GM23338 (cell line): ENCODE data around the gene CLCF1. TPM values are rescaled to one million over a fixed set of nuclear protein-coding genes. Genes with fewer than 3 reads are reported as not detected.

Source experiments
- ATAC-seq: fragments of 200-7000 bp; cut with Tn5 transposase; 3 replicates; pipeline ENCODE4 v1.9.1; 2020
- DNase-seq: peaks from one replicate; pipeline ENCODE4 v3.0.0-alpha.2; 2015; ENCODE audit warnings: low spot score
- H2AFZ ChIP-seq: fragments of 200-600 bp; sonication (generic); 2 replicates; pipeline ENCODE4 v1.8.0; 2016; ENCODE audit warnings: antibody characterized with exemption, mild to moderate bottlenecking, moderate library complexity
- H3F3A ChIP-seq: fragments of 200-600 bp; sonication (generic); replicated peaks from 2 replicates; pipeline ENCODE4 v1.8.0; 2017; ENCODE audit warnings: antibody characterized with exemption, mixed run types, low read depth
- H3K27ac ChIP-seq: fragments of 200-600 bp; sonication (generic); 2 replicates; pipeline ENCODE4 v1.6.1; 2016; ENCODE audit warnings: low read depth
- H3K27me3 ChIP-seq: fragments of 200-600 bp; sonication (generic); 2 replicates; pipeline ENCODE4 v1.8.0; 2016; ENCODE audit warnings: mild to moderate bottlenecking, mixed run types, moderate library complexity; ENCODE audit not compliant: insufficient read depth
- H3K36me3 ChIP-seq: fragments of 200-600 bp; sonication (generic); 2 replicates; pipeline ENCODE4 v1.8.0; 2016; ENCODE audit warnings: mild to moderate bottlenecking; ENCODE audit not compliant: insufficient read depth
- H3K4me1 ChIP-seq: fragments of 200-600 bp; sonication (generic); 2 replicates; pipeline ENCODE4 v1.8.0; 2016; ENCODE audit warnings: mild to moderate bottlenecking, moderate library complexity; ENCODE audit not compliant: insufficient read depth
- H3K4me2 ChIP-seq: fragments of 200-600 bp; sonication (generic); 2 replicates; pipeline ENCODE4 v1.7.1; 2017; ENCODE audit warnings: mixed run types
- H3K4me3 ChIP-seq: fragments of 200-600 bp; sonication (generic); 2 replicates; pipeline ENCODE4 v1.6.1; 2016; ENCODE audit warnings: mixed run types
- H3K79me2 ChIP-seq: fragments of 200-600 bp; sonication (generic); replicated peaks from 2 replicates; pipeline ENCODE4 v1.8.0; 2017; ENCODE audit warnings: mild to moderate bottlenecking; ENCODE audit not compliant: insufficient read depth
- H3K9me2 ChIP-seq: fragments of 200-600 bp; sonication (generic); 2 replicates; pipeline ENCODE4 v1.8.0; 2017; ENCODE audit not compliant: insufficient read depth
- H4K20me1 ChIP-seq: fragments of 200-600 bp; sonication (generic); replicated peaks from 2 replicates; pipeline ENCODE4 v1.8.0; 2017; ENCODE audit warnings: mild to moderate bottlenecking; ENCODE audit not compliant: insufficient read depth
- H3K27ac Mint-ChIP-seq: 2 replicates; pipeline ENCODE4 v1.8.0; 2020; ENCODE audit warnings: inconsistent platforms, mild to moderate bottlenecking, moderate library complexity, mixed read lengths
- H3K27me3 Mint-ChIP-seq: 3 replicates; pipeline ENCODE4 v1.8.0; 2022; ENCODE audit warnings: low read depth, mild to moderate bottlenecking, moderate library complexity, mixed read lengths, inconsistent platforms; ENCODE audit not compliant: insufficient read depth, poor library complexity
- H3K36me3 Mint-ChIP-seq: 3 replicates; pipeline ENCODE4 v1.8.0; 2021; ENCODE audit warnings: low read depth, mild to moderate bottlenecking, inconsistent platforms, moderate library complexity, mixed read lengths
- H3K4me1 Mint-ChIP-seq: 3 replicates; pipeline ENCODE4 v1.8.0; 2020; ENCODE audit warnings: mild to moderate bottlenecking, inconsistent platforms, mixed read lengths
- H3K4me3 Mint-ChIP-seq: 3 replicates; pipeline ENCODE4 v1.8.0; 2021; ENCODE audit warnings: moderate library complexity, mild to moderate bottlenecking, inconsistent platforms, mixed read lengths
- H3K9me3 Mint-ChIP-seq: 3 replicates; pipeline ENCODE4 v1.8.0; 2020; ENCODE audit warnings: moderate library complexity, mild to moderate bottlenecking, inconsistent platforms, mixed read lengths
- CREB1 ChIP-seq: fragments of 250-450 bp; sonication (Bioruptor Pico); IDR thresholded peaks from 2 replicates; pipeline ENCODE4 v1.5.0; 2020; ENCODE audit warnings: low read depth, mild to moderate bottlenecking, moderate library complexity
- CTCF ChIP-seq, 2 experiments: fragments of 200-600 bp in 1 of 2; sonication (generic) in 1 of 2; conservative IDR thresholded peaks; 2 replicates each; pipeline versions ENCODE4 v1.5.1 to v1.6.1; 2016 to 2017; ENCODE audit warnings: antibody characterized with exemption in 2 of 2, low read depth in 2 of 2, mild to moderate bottlenecking in 2 of 2, moderate library complexity in 1 of 2
- EZH2 ChIP-seq: fragments of 200-600 bp; sonication (generic); IDR thresholded peaks from one replicate; pipeline ENCODE4 v1.8.0; 2017; ENCODE audit warnings: antibody characterized with exemption, mild to moderate bottlenecking, low read depth; ENCODE audit not compliant: unreplicated experiment
- JUNB ChIP-seq: IDR thresholded peaks from one replicate; pipeline ENCODE4 v1.6.1; 2016; ENCODE audit warnings: antibody characterized with exemption; ENCODE audit not compliant: unreplicated experiment
- NANOG ChIP-seq: IDR thresholded peaks from 2 replicates; pipeline ENCODE4 v1.6.1; 2016; ENCODE audit warnings: antibody characterized with exemption, borderline replicate concordance
- ZNF331 ChIP-seq: fragments of 250-450 bp; sonication (Bioruptor Pico); IDR thresholded peaks from 2 replicates; pipeline ENCODE4 v1.5.0; 2020; ENCODE audit warnings: low read depth, mild to moderate bottlenecking, moderate library complexity
- ZNF462 ChIP-seq: fragments of 250-450 bp; sonication (Bioruptor Pico); IDR thresholded peaks from 2 replicates; pipeline ENCODE4 v1.5.0; 2020; ENCODE audit warnings: mild to moderate bottlenecking, moderate library complexity
- polyA plus RNA-seq: library from polyadenylated mRNA; unstranded; fragments of >200 nt; fragmentation: Nextera tagmentation; extraction: Ambion mirVana; gene quantifications from 2 replicates; pipeline ENCODE4 v1.2.1, GENCODE V29; 2016
- total RNA-seq: library from RNA; depleted of rRNA; stranded (reverse); fragments of >200 nt; shearing (Covaris generic); gene quantifications from 2 replicates; pipeline ENCODE4 v1.2.3, GENCODE V29; 2014
- TF ChIP-seq, protein P1 (sequence below): IDR thresholded peaks from one replicate; pipeline ENCODE4 v1.6.1; 2018; ENCODE audit warnings: antibody characterized with exemption; ENCODE audit not compliant: unreplicated experiment

CLCF1 gene
- total and polyA plus RNA-seq, 2 experiments from 2014 or later = 0.32 TPM; not detected in 1

DNA sequence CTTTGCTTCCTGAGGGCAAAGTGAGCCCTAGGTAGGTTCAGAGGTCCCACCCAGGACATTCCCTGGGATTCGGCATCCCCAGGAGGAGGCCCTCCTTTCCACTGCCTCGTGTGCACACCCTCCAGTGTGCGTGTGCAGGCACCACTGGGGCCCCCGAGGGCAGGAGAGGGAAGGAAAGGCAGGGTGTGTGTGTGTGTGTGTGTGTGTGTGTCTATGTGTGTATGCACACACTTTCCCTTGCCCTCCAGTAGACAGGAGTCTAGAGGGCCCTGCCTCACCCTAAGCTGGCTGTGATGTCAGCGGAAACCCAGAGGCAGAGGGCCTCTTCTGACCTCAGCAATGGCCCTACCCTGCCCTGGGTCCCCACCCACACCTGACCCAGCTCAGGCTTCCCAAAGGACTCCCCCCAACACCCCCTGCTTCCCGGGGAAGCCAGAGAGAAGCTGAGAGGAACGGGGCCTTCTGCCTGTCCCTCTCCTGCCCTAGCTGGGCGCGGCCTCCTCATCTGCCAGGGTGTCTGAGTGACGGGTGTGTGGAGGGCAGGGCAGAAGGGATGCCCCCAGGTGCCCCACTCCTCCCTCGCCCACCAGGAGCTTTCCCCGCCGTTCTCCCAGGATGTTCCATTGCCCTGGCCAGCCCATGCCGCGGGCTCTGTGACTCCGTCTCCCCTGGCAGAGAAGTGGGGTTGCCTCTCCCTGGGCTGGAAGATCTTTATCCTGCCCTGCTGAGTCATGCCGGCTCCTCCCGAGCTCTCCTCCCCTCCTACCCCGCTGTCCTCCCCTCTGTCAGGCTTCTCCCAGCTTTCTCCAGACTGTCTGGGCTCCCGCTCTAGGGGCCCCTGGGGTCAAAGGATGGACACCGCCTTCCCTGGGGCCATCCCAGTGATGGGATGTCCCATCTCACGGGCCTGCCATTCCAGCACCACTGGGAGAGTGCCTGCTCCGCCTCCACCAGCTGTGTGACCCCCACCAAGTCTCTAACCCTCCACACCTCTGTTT, 6.0 kb upstream of the CLCF1 start:
- no peak overlapping the region for H2AFZ ChIP-seq
- H3K27me3 ChIP-seq = peaks cover 48% of the 10 kb centered on the region
- H3K9me3 Mint-ChIP-seq = no peaks in the 10 kb centered on the region; the same call in 2 of the 3 replicates
- H3K4me1 ChIP-seq = peaks cover 17% of the 10 kb centered on the region
- no peaks in the 10 kb centered on the region for H3K36me3 Mint-ChIP-seq
- H4K20me1 ChIP-seq = no peaks in the 10 kb centered on the region
- no peak overlapping the region for H3K27ac Mint-ChIP-seq
- peaks cover 39% of the 10 kb centered on the region for H3K4me1 Mint-ChIP-seq
- no peak overlapping the region for H3K4me3 ChIP-seq
- no peaks in the 10 kb centered on the region; the same call in 1 of the 2 replicates for H3F3A ChIP-seq
- peaks cover 25% of the 10 kb centered on the region for H3K27me3 Mint-ChIP-seq
- H3K79me2 ChIP-seq = no peaks in the 10 kb centered on the region
- no peaks in the 10 kb centered on the region for H3K36me3 ChIP-seq
- ATAC-seq (no peak), DNase-seq (no peak)
- H3K9me2 ChIP-seq = no peaks in the 10 kb centered on the region
- no peak for TF ChIP-seq JUNB
- TF ChIP-seq, protein P1, sequence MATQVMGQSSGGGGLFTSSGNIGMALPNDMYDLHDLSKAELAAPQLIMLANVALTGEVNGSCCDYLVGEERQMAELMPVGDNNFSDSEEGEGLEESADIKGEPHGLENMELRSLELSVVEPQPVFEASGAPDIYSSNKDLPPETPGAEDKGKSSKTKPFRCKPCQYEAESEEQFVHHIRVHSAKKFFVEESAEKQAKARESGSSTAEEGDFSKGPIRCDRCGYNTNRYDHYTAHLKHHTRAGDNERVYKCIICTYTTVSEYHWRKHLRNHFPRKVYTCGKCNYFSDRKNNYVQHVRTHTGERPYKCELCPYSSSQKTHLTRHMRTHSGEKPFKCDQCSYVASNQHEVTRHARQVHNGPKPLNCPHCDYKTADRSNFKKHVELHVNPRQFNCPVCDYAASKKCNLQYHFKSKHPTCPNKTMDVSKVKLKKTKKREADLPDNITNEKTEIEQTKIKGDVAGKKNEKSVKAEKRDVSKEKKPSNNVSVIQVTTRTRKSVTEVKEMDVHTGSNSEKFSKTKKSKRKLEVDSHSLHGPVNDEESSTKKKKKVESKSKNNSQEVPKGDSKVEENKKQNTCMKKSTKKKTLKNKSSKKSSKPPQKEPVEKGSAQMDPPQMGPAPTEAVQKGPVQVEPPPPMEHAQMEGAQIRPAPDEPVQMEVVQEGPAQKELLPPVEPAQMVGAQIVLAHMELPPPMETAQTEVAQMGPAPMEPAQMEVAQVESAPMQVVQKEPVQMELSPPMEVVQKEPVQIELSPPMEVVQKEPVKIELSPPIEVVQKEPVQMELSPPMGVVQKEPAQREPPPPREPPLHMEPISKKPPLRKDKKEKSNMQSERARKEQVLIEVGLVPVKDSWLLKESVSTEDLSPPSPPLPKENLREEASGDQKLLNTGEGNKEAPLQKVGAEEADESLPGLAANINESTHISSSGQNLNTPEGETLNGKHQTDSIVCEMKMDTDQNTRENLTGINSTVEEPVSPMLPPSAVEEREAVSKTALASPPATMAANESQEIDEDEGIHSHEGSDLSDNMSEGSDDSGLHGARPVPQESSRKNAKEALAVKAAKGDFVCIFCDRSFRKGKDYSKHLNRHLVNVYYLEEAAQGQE = no peak
- TF ChIP-seq CTCF (conservative IDR thresholded peaks at IDR 0.05; ENCODE audit: low read depth in 2 of 2) = no peak
- no peak for TF ChIP-seq NANOG
- TF ChIP-seq ZNF331 (CRISPR knock-in tag) = no peak
- TF ChIP-seq ZNF462 (CRISPR knock-in tag) = no peak
- no peak for TF ChIP-seq EZH2
- TF ChIP-seq CREB1 (CRISPR knock-in tag) = no peak
- H3K27ac ChIP-seq = no peak overlapping the region
- no peak overlapping the region for H3K4me3 Mint-ChIP-seq
- no peak overlapping the region for H3K4me2 ChIP-seq
